OCI-LY1 (cell line): ENCODE measurements around the gene OR2M2.

Source experiments
- H2AFZ ChIP-seq: fragments of 200-600 bp; sonication (generic), shearing (Covaris generic); 2 replicates; pipeline ENCODE4 v1.6.0; 2014; ENCODE audit warnings: antibody characterized with exemption, mild to moderate bottlenecking, low read length
- H3F3A ChIP-seq: fragments of 200-600 bp; sonication (generic), shearing (Covaris generic); 2 replicates; pipeline ENCODE4 v1.6.0; 2014; ENCODE audit warnings: mild to moderate bottlenecking, antibody characterized with exemption, low read length, moderate library complexity; ENCODE audit not compliant: insufficient read depth
- H3K27ac ChIP-seq: fragments of 200-600 bp; sonication (generic); 2 replicates; pipeline ENCODE4 v1.5.1; 2014; ENCODE audit warnings: low read length, mixed run types, mild to moderate bottlenecking, low read depth; ENCODE audit not compliant: poor library complexity, severe bottlenecking
- H3K27me3 ChIP-seq: fragments of 200-600 bp; sonication (generic); 2 replicates; pipeline ENCODE4 v1.6.0; 2014; ENCODE audit warnings: antibody characterized with exemption, mild to moderate bottlenecking, low read length, moderate library complexity; ENCODE audit not compliant: insufficient read depth
- H3K36me3 ChIP-seq: fragments of 200-600 bp; sonication (generic); 2 replicates; pipeline ENCODE4 v1.6.1; 2014; ENCODE audit warnings: mild to moderate bottlenecking, antibody characterized with exemption, low read length, moderate library complexity, mixed read lengths; ENCODE audit not compliant: insufficient read depth
- H3K4me1 ChIP-seq: fragments of 200-600 bp; sonication (generic); 2 replicates; pipeline ENCODE4 v1.5.1; 2014; ENCODE audit warnings: mild to moderate bottlenecking, low read length, moderate library complexity; ENCODE audit not compliant: insufficient read depth, severe bottlenecking
- H3K4me2 ChIP-seq: fragments of 200-600 bp; sonication (generic), shearing (Covaris generic); 2 replicates; pipeline ENCODE4 v1.6.1; 2014; ENCODE audit warnings: low read length
- H3K4me3 ChIP-seq: fragments of 200-600 bp; sonication (generic); 2 replicates; pipeline ENCODE4 v1.5.1; 2014; ENCODE audit warnings: low read length, low read depth, mild to moderate bottlenecking, mixed read lengths; ENCODE audit not compliant: poor library complexity, severe bottlenecking
- H3K79me2 ChIP-seq: fragments of 200-600 bp; shearing (Covaris generic); 2 replicates; pipeline ENCODE4 v1.6.1; 2016; ENCODE audit warnings: mixed run types, low read length, mixed read lengths; ENCODE audit not compliant: insufficient read depth
- H3K9ac ChIP-seq: fragments of 200-600 bp; sonication (generic), shearing (Covaris generic); 2 replicates; pipeline ENCODE4 v1.6.1; 2014; ENCODE audit warnings: mild to moderate bottlenecking, low read length, mixed read lengths
- H3K9me2 ChIP-seq: fragments of 200-600 bp; sonication (generic), shearing (Covaris generic); 2 replicates; pipeline ENCODE4 v1.6.1; 2014; ENCODE audit warnings: low read depth, mild to moderate bottlenecking, low read length, mixed read lengths
- H3K9me3 ChIP-seq: fragments of 200-600 bp; shearing (Covaris generic); 2 replicates; pipeline ENCODE4 v1.6.1; 2014; ENCODE audit warnings: low read length, mixed read lengths
- H4K20me1 ChIP-seq: fragments of 200-600 bp; sonication (generic), shearing (Covaris generic); 2 replicates; pipeline ENCODE4 v1.6.0; 2016; ENCODE audit warnings: mild to moderate bottlenecking, low read length; ENCODE audit not compliant: insufficient read depth
- EZH2 ChIP-seq: fragments of 200-600 bp; sonication (generic), shearing (Covaris generic); IDR thresholded peaks from 2 replicates; pipeline ENCODE4 v1.8.0; 2017; ENCODE audit warnings: borderline replicate concordance, mixed run types, mild to moderate bottlenecking, antibody characterized with exemption, low read length, moderate library complexity, mixed read lengths
- TF ChIP-seq, protein P1 (sequence below): fragments of 200-600 bp; sonication (generic), shearing (Covaris generic); IDR thresholded peaks from 2 replicates; pipeline ENCODE4 v1.5.1; 2017; ENCODE audit warnings: mild to moderate bottlenecking, antibody characterized with exemption, low read length, moderate library complexity, mixed read lengths

The OR2M2 gene, protein sequence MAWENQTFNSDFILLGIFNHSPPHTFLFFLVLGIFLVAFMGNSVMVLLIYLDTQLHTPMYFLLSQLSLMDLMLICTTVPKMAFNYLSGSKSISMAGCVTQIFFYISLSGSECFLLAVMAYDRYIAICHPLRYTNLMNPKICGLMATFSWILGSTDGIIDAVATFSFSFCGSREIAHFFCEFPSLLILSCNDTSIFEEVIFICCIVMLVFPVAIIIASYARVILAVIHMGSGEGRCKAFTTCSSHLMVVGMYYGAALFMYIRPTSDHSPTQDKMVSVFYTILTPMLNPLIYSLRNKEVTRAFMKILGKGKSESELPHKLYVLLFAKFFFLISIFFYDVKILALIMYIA

DNA sequence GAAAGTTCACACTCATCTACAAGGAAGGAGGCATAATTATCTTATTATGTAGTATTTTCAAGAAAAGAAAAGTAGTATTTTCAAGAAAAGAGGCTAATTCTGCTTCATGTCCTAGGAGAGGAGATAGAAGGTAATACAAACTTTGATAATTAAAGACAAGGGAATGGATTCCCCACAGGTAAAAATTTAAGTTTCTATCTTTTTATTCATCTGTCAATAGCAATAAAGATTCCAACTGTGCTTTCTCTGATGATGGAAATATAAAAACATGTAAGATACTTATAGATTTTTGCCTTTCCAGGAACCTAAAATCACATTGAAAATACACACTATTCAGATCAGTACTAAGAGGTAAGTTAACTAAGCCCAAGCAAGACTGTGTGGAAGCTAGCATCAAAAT is at the start of gene OR2M2:
TSS of gene OR2M2 (plus strand) at position 301 of the 400 bp plus-strand sequence. CDS start 5,165 bp downstream, outside the sequence.
- H3K27me3 ChIP-seq: no peaks in the 10 kb centered on the region
- H3K4me2 ChIP-seq: no peak within 1 kb of the TSS
- no peaks in the 10 kb centered on the region for H3K4me1 ChIP-seq
- H3K9me3 ChIP-seq: no peaks in the 10 kb centered on the region
- no peaks in the 10 kb centered on the region for H3K9me2 ChIP-seq
- no peaks in the 10 kb centered on the region for H3K79me2 ChIP-seq
- no peak within 1 kb of the TSS for H3K27ac ChIP-seq
- H3K9ac ChIP-seq: no peak within 1 kb of the TSS
- no peaks in the 10 kb centered on the region for H4K20me1 ChIP-seq
- TF ChIP-seq EZH2: no peak
- H3K36me3 ChIP-seq: no peaks in the 10 kb centered on the region
- H3F3A ChIP-seq: no peaks in the 10 kb centered on the region
- no peak within 1 kb of the TSS for H2AFZ ChIP-seq
- no peak within 1 kb of the TSS for H3K4me3 ChIP-seq

DNA sequence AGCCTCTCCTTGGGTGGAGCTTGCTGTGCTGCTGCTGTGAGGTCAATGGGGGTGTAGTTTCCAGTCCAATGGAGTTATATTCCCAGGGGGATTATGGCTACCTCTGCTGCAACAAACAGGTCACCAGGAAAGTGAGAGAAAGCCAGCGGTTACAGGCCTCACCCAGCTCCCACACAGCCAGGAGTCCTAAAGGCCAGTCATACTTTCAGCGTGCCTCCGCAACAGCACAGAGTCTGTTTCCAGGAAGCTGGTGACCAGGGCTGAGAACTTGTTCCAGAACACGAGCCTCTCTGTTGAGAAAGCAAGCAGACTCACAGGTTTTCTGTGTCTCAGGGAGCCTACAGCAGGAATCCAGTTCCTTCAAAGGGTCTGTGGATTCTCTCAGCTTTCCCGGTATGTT is 47.0 kb upstream of the OR2M2 start:
- Histone ChIP-seq H3K9me2 (no peaks in the 10 kb centered on the region), H3K9ac (no peak overlapping the region), H3F3A (no peaks in the 10 kb centered on the region), H3K4me2 (no peak overlapping the region), H3K36me3 (no peaks in the 10 kb centered on the region), H3K4me1 (no peaks in the 10 kb centered on the region), H3K9me3 (no peaks in the 10 kb centered on the region), H3K27ac (no peak overlapping the region), H2AFZ (no peak overlapping the region), H4K20me1 (no peaks in the 10 kb centered on the region), H3K79me2 (no peaks in the 10 kb centered on the region), H3K27me3 (no peaks in the 10 kb centered on the region), H3K4me3 (no peak overlapping the region)
- no peak for TF ChIP-seq EZH2
- TF ChIP-seq, protein P1, sequence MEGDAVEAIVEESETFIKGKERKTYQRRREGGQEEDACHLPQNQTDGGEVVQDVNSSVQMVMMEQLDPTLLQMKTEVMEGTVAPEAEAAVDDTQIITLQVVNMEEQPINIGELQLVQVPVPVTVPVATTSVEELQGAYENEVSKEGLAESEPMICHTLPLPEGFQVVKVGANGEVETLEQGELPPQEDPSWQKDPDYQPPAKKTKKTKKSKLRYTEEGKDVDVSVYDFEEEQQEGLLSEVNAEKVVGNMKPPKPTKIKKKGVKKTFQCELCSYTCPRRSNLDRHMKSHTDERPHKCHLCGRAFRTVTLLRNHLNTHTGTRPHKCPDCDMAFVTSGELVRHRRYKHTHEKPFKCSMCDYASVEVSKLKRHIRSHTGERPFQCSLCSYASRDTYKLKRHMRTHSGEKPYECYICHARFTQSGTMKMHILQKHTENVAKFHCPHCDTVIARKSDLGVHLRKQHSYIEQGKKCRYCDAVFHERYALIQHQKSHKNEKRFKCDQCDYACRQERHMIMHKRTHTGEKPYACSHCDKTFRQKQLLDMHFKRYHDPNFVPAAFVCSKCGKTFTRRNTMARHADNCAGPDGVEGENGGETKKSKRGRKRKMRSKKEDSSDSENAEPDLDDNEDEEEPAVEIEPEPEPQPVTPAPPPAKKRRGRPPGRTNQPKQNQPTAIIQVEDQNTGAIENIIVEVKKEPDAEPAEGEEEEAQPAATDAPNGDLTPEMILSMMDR: no peak

DNA sequence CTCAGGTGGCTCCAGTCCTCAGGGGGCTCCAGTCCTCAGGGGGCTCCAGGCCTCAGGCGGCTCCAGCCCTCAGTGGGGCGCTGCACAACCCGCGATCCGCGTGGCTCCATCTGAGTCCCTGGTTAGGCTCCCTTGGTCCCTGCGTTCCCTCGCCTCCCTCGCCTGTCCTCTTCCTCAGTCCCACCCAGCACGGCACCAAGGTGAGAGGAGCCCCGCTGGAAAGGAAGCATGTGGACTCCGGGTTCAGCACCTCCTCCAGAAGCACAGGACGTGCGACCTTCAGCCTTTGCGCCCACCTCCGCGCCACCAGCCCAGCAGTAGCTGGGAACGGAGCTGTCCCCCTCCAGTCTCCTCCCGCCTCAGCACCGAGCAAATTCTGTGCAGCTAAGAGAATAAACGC is 37.8 kb upstream of the OR2M2 start:
- TF ChIP-seq, protein P1: no peak
- no peak for TF ChIP-seq EZH2
- Histone ChIP-seq H3K4me1 (no peaks in the 10 kb centered on the region), H3K27me3 (no peaks in the 10 kb centered on the region), H3K79me2 (no peaks in the 10 kb centered on the region), H3K9me2 (no peaks in the 10 kb centered on the region), H3F3A (no peaks in the 10 kb centered on the region), H4K20me1 (no peaks in the 10 kb centered on the region), H3K9me3 (no peaks in the 10 kb centered on the region), H3K4me2 (no peak overlapping the region), H3K9ac (no peak overlapping the region), H3K27ac (no peak overlapping the region), H2AFZ (no peak overlapping the region), H3K36me3 (no peaks in the 10 kb centered on the region), H3K4me3 (no peak overlapping the region)

DNA sequence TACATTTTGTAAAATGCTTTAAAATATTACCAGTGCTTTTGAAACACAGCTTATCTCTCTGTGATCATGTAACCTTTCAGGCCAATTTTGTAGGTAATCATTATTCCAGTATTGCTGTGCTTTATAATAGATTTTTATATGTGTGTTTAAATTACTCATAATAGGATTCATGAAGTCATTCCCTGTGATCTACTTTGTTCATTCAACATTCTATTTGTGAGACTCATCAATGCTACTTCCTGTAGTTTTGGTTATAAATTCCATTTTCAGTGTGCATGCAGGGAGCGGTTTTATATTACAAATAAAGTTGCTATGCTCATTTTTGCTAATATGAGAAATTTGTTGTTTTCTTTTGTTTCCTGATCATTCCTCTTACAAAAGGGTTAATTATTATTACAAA is 33.8 kb upstream of the OR2M2 start:
- no peaks in the 10 kb centered on the region for H3K36me3 ChIP-seq
- H3K9me2 ChIP-seq: no peaks in the 10 kb centered on the region
- no peaks in the 10 kb centered on the region for H3F3A ChIP-seq
- no peaks in the 10 kb centered on the region for H3K4me1 ChIP-seq
- H2AFZ ChIP-seq: no peak overlapping the region
- H3K27ac ChIP-seq: no peak overlapping the region
- H3K27me3 ChIP-seq: no peaks in the 10 kb centered on the region
- no peaks in the 10 kb centered on the region for H3K79me2 ChIP-seq
- no peak overlapping the region for H3K4me3 ChIP-seq
- no peaks in the 10 kb centered on the region for H3K9me3 ChIP-seq
- TF ChIP-seq EZH2: no peak
- TF ChIP-seq, protein P1: no peak
- no peaks in the 10 kb centered on the region for H4K20me1 ChIP-seq
- H3K9ac ChIP-seq: no peak overlapping the region
- H3K4me2 ChIP-seq: no peak overlapping the region
